ENCODE data around the gene FAM89A.
"Not testable (repeated sequence)": the region's sequence is repeated elsewhere in the genome, so short reads cannot be mapped to it uniquely, and the experiment has no call there.

FAM89A gene

DNA sequence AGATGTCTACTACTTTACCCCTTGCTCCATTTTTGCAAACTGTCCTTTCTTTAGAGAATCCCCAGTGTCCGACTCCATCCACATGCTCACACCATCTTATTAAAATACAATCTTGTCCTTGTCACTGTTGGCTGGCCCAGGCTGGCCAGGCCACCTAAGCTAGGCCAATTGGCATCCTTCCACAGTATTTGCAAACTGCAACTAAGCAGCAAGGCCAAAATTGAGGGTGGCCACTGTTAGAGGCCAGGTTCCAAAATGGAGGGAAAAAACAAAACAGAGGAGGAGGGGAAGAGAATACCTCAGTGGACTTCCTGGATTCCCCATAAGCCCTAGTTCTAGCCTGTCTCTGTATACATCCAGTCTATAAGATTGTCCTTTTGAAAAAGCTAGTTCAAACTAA, 4.3 kb downstream of the FAM89A start:
- WGBS = 100% methylated on average over 1 of the region's 1 CpG
- peaks cover 5% of the 10 kb centered on the region for H3K79me1 ChIP-seq (replicated peaks; ENCODE audit: low read length, poor library complexity, severe bottlenecking)
- peak overlapping the region in 1 of 2 experiments; percentile 80 for H3K18ac ChIP-seq (ENCODE audit: low read depth in 1 of 2, low read length in 2 of 2)
- H3K27me3 ChIP-seq (ENCODE audit: control insufficient read depth in 1 of 2, insufficient read depth in 1 of 2, low read length in 2 of 2) = peaks cover 0 to 3% of the 10 kb centered on the region in 2 experiments
- H3K9ac ChIP-seq (ENCODE audit: low read length) = no peak overlapping the region
- no peak overlapping the region for H2AFZ ChIP-seq (ENCODE audit: low read depth, low read length)
- peaks cover 15% of the 10 kb centered on the region for H3K4me1 ChIP-seq (ENCODE audit: control insufficient read depth, insufficient read depth, low read depth, low read length)
- H3K14ac ChIP-seq (ENCODE audit: low read length in 2 of 2) = no peak overlapping the region
- H3K4ac ChIP-seq (ENCODE audit: low read depth in 1 of 2, low read length in 2 of 2) = peak overlapping the region in 1 of 2 experiments; percentile 6
- H2BK15ac ChIP-seq (ENCODE audit: low read depth, poor library complexity, severe bottlenecking) = no peak overlapping the region
- H3K36me3 ChIP-seq (ENCODE audit: control insufficient read depth in 1 of 2, insufficient read depth in 2 of 2, low read depth in 1 of 2, low read length in 2 of 2) = no peaks in the 10 kb centered on the region
- no peak overlapping the region for H3K4me3 ChIP-seq (ENCODE audit: insufficient read depth in 1 of 2, low read depth in 1 of 2, low read length in 2 of 2)
- DNase-seq = no peak
- no peak overlapping the region for H3K4me2 ChIP-seq (ENCODE audit: low read length, poor library complexity, severe bottlenecking)
- H2AK5ac ChIP-seq (ENCODE audit: low read length, severe bottlenecking) = no peak overlapping the region
- no peak overlapping the region for H3K23ac ChIP-seq (ENCODE audit: low read length in 2 of 2)
- H2BK12ac ChIP-seq (ENCODE audit: low read length in 2 of 2) = peak overlapping the region in 1 of 2 experiments; percentile 97
- H4K8ac ChIP-seq (ENCODE audit: low read length) = no peak overlapping the region
- H3K27ac ChIP-seq (ENCODE audit: low read length, poor library complexity, severe bottlenecking) = no peak overlapping the region
- no peaks in the 10 kb centered on the region for H3K9me3 ChIP-seq (ENCODE audit: control insufficient read depth, low read length)
- H4K91ac ChIP-seq (ENCODE audit: low read length) = peak overlapping the region; percentile 52
- H2BK120ac ChIP-seq (ENCODE audit: low read depth, low read length) = peak overlapping the region; percentile 42
- H2BK5ac ChIP-seq (ENCODE audit: low read depth, low read length, poor library complexity, severe bottlenecking) = no peak overlapping the region

DNA sequence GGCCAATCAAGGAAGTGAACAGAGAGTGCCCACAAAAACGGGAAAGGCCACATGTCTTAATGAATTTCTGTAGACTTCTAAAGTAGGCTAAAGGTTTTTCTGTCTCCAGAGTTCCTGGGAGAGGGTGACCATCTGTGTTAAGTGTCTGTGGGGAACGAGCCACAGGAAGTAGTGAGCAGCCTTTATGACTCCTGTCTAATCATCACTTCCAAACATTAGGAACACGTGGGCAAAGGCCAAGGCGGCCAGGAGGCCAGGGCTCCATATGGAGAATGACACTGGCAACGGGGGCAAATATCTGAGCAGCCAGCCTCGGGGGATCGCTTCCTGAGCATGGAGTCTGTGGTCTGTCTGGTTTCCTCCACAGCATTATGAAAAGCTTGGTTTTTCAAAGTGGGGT, 7.1 kb downstream of the FAM89A start:
- Histone ChIP-seq H4K91ac (ENCODE audit: low read length) (peak overlapping the region; percentile 4), H2BK120ac (ENCODE audit: low read depth, low read length) (no peak overlapping the region), H3K27ac (ENCODE audit: low read length, poor library complexity, severe bottlenecking) (no peak overlapping the region), H3K9me3 (ENCODE audit: control insufficient read depth, low read length) (no peaks in the 10 kb centered on the region), H3K27me3 (ENCODE audit: control insufficient read depth in 1 of 2, insufficient read depth in 1 of 2, low read length in 2 of 2) (no peaks in the 10 kb centered on the region), H2BK5ac (ENCODE audit: low read depth, low read length, poor library complexity, severe bottlenecking) (no peak overlapping the region), H4K8ac (ENCODE audit: low read length) (no peak overlapping the region), H2AK5ac (ENCODE audit: low read length, severe bottlenecking) (no peak overlapping the region), H3K23ac (ENCODE audit: low read length in 2 of 2) (no peak overlapping the region), H3K79me1 (replicated peaks; ENCODE audit: low read length, poor library complexity, severe bottlenecking) (peaks cover 14% of the 10 kb centered on the region), H3K4me1 (ENCODE audit: control insufficient read depth, insufficient read depth, low read depth, low read length) (peaks cover 2% of the 10 kb centered on the region), H2BK12ac (ENCODE audit: low read length in 2 of 2) (peak overlapping the region in 1 of 2 experiments; percentile 37), H3K9ac (ENCODE audit: low read length) (no peak overlapping the region), H3K14ac (ENCODE audit: low read length in 2 of 2) (no peak overlapping the region), H3K36me3 (ENCODE audit: control insufficient read depth in 1 of 2, insufficient read depth in 2 of 2, low read depth in 1 of 2, low read length in 2 of 2) (peaks cover 0 to 3% of the 10 kb centered on the region in 2 experiments), H2AFZ (ENCODE audit: low read depth, low read length) (no peak overlapping the region), H3K4ac (ENCODE audit: low read depth in 1 of 2, low read length in 2 of 2) (peak overlapping the region in 1 of 2 experiments; percentile 41), H2BK15ac (ENCODE audit: low read depth, poor library complexity, severe bottlenecking) (no peak overlapping the region), H3K18ac (ENCODE audit: low read depth in 1 of 2, low read length in 2 of 2) (peak overlapping the region in 1 of 2 experiments; percentile 5), H3K4me2 (ENCODE audit: low read length, poor library complexity, severe bottlenecking) (no peak overlapping the region), H3K4me3 (ENCODE audit: insufficient read depth in 1 of 2, low read depth in 1 of 2, low read length in 2 of 2) (no peak overlapping the region)
- WGBS = 9% methylated on average over 7 of the region's 7 CpGs
- peak; percentile 52 for DNase-seq

DNA sequence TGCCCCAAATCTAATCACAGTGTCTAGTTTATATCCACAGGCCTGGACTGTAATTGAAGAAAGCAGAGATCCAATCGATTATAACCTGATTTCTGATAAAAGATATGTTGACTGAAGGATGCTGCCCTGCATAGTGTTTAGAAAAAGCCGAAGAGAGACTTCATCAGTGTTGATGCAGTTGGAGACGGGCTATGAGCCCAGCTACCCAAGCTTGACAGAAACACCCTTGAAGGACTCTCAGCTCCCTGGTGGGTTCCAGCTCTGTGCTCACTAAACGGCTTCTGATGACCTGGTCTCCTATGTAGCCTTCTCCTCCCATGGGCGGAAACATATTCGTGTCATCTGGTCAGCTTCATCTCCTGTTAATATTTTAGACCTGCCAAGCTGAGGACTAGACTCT, 10.2 kb downstream of the FAM89A start:
- H3K14ac ChIP-seq (ENCODE audit: low read length in 2 of 2) = no peak overlapping the region
- no peaks in the 10 kb centered on the region for H3K9me3 ChIP-seq (ENCODE audit: control insufficient read depth, low read length)
- H2BK12ac ChIP-seq (ENCODE audit: low read length in 2 of 2) = no peak overlapping the region
- no peak for DNase-seq
- peaks cover 0 to 11% of the 10 kb centered on the region in 2 experiments for H3K36me3 ChIP-seq (ENCODE audit: control insufficient read depth in 1 of 2, insufficient read depth in 2 of 2, low read depth in 1 of 2, low read length in 2 of 2)
- no peak overlapping the region for H3K23ac ChIP-seq (ENCODE audit: low read length in 2 of 2)
- H3K27ac ChIP-seq (ENCODE audit: low read length, poor library complexity, severe bottlenecking) = no peak overlapping the region
- no peak overlapping the region for H2BK15ac ChIP-seq (ENCODE audit: low read depth, poor library complexity, severe bottlenecking)
- no peak overlapping the region for H2AK5ac ChIP-seq (ENCODE audit: low read length, severe bottlenecking)
- no peak overlapping the region for H2BK120ac ChIP-seq (ENCODE audit: low read depth, low read length)
- no peaks in the 10 kb centered on the region for H3K27me3 ChIP-seq (ENCODE audit: control insufficient read depth in 1 of 2, insufficient read depth in 1 of 2, low read length in 2 of 2)
- no peak overlapping the region for H3K4me3 ChIP-seq (ENCODE audit: insufficient read depth in 1 of 2, low read depth in 1 of 2, low read length in 2 of 2)
- H3K79me1 ChIP-seq (replicated peaks; ENCODE audit: low read length, poor library complexity, severe bottlenecking) = peaks cover 17% of the 10 kb centered on the region
- H3K4me1 ChIP-seq (ENCODE audit: control insufficient read depth, insufficient read depth, low read depth, low read length) = peaks cover 4% of the 10 kb centered on the region
- H3K9ac ChIP-seq (ENCODE audit: low read length) = no peak overlapping the region
- no peak overlapping the region for H4K91ac ChIP-seq (ENCODE audit: low read length)
- H3K4me2 ChIP-seq (ENCODE audit: low read length, poor library complexity, severe bottlenecking) = no peak overlapping the region
- peak overlapping the region in 1 of 2 experiments; percentile 45 for H3K18ac ChIP-seq (ENCODE audit: low read depth in 1 of 2, low read length in 2 of 2)
- no peak overlapping the region for H2AFZ ChIP-seq (ENCODE audit: low read depth, low read length)
- H3K4ac ChIP-seq (ENCODE audit: low read depth in 1 of 2, low read length in 2 of 2) = peak overlapping the region in 1 of 2 experiments; percentile 58
- 81% methylated on average over 6 of the region's 6 CpGs for WGBS
- H2BK5ac ChIP-seq (ENCODE audit: low read depth, low read length, poor library complexity, severe bottlenecking) = no peak overlapping the region
- H4K8ac ChIP-seq (ENCODE audit: low read length) = no peak overlapping the region

GRCh38 chr1:231029247-231029646, 10.8 kb downstream of the FAM89A start:
- H3K4ac ChIP-seq (ENCODE audit: low read depth in 1 of 2, low read length in 2 of 2); H2AK5ac ChIP-seq (ENCODE audit: low read length, severe bottlenecking); H2BK120ac ChIP-seq (ENCODE audit: low read depth, low read length); H3K4me1 ChIP-seq (ENCODE audit: control insufficient read depth, insufficient read depth, low read depth, low read length); H3K9me3 ChIP-seq (ENCODE audit: control insufficient read depth, low read length); H4K8ac ChIP-seq (ENCODE audit: low read length); H3K4me2 ChIP-seq (ENCODE audit: low read length, poor library complexity, severe bottlenecking); H3K18ac ChIP-seq (ENCODE audit: low read depth in 1 of 2, low read length in 2 of 2); H3K14ac ChIP-seq (ENCODE audit: low read length in 2 of 2); H2AFZ ChIP-seq (ENCODE audit: low read depth, low read length); DNase-seq; H3K27me3 ChIP-seq (ENCODE audit: control insufficient read depth in 1 of 2, insufficient read depth in 1 of 2, low read length in 2 of 2); H4K91ac ChIP-seq (ENCODE audit: low read length); H3K23ac ChIP-seq (ENCODE audit: low read length in 2 of 2); H2BK15ac ChIP-seq (ENCODE audit: low read depth, poor library complexity, severe bottlenecking); H3K27ac ChIP-seq (ENCODE audit: low read length, poor library complexity, severe bottlenecking); H3K9ac ChIP-seq (ENCODE audit: low read length); H3K4me3 ChIP-seq (ENCODE audit: insufficient read depth in 1 of 2, low read depth in 1 of 2, low read length in 2 of 2); H2BK5ac ChIP-seq (ENCODE audit: low read depth, low read length, poor library complexity, severe bottlenecking): not testable (repeated sequence)
- 100% methylated on average over 1 of the region's 4 CpGs for WGBS
- Histone ChIP-seq H3K79me1 (replicated peaks; ENCODE audit: low read length, poor library complexity, severe bottlenecking) (peaks cover 17% of the 10 kb centered on the region), H2BK12ac (ENCODE audit: low read length in 2 of 2) (peak overlapping the region in 1 of 2 experiments; percentile 75), H3K36me3 (ENCODE audit: control insufficient read depth in 1 of 2, insufficient read depth in 2 of 2, low read depth in 1 of 2, low read length in 2 of 2) (peaks cover 0 to 11% of the 10 kb centered on the region in 2 experiments)

Measured in mesenchymal stem cell (in vitro differentiated cells and primary cell).